HG03097 (cell line): ENCODE data around the gene EFNB3.

ENCODE experiments used
- ATAC-seq: cut with Tn5 transposase; IDR thresholded peaks from one replicate; pipeline ENCODE4 v1.9.1; 2021; ENCODE audit not compliant: unreplicated experiment, low FRiP score

The EFNB3 gene

GRCh38 chr17:7756968-7757367, 52.0 kb downstream of the EFNB3 start:
- no peak for ATAC-seq
